Tibial nerve (tissue), 4 donors: ENCODE measurements around the gene AUTS2. TPM values are rescaled to one million over a fixed set of nuclear protein-coding genes. Genes with fewer than 3 reads are reported as not detected.

Experiments
- DNase-seq, 2 donors: peaks; one replicate each; pipeline ENCODE4 v3.0.0-alpha.2; 2019; ENCODE audit warnings: low spot score in 2 of 2
- H3K27ac ChIP-seq, 4 donors: fragments of 200-600 bp; sonication (generic) in 3 of 4; one replicate each; pipeline ENCODE4 v1.5.1; 2017 to 2019; ENCODE audit warnings: mild to moderate bottlenecking in 1 of 4
- H3K27me3 ChIP-seq, 2 donors: fragments of 200-600 bp; sonication (generic) in 1 of 2; one replicate each; pipeline versions ENCODE4 v1.5.1 to v1.6.0; 2017 to 2019
- H3K36me3 ChIP-seq, 3 donors: fragments of 200-600 bp; sonication (generic); one replicate each; pipeline ENCODE4 v1.5.1; 2018 to 2019
- H3K4me1 ChIP-seq, 4 donors: fragments of 200-600 bp; sonication (generic) in 3 of 4; one replicate each; pipeline ENCODE4 v1.5.1; 2017 to 2019
- H3K4me3 ChIP-seq, 4 donors: fragments of 200-600 bp; sonication (generic) in 3 of 4; one replicate each; pipeline ENCODE4 v1.5.1; 2017 to 2019; ENCODE audit warnings: mild to moderate bottlenecking in 1 of 4, moderate library complexity in 1 of 4
- H3K9me3 ChIP-seq, 4 donors: fragments of 200-600 bp; sonication (generic) in 3 of 4; one replicate each; pipeline ENCODE4 v1.5.1; 2017 to 2019
- CTCF ChIP-seq, 5 experiments: fragments of 200-600 bp in 3 of 5; fragments of 450-650 bp in 2 of 5; sonication (generic) in 3 of 5; IDR thresholded peaks; one replicate each; pipeline ENCODE4 v1.5.1; 2016 to 2019; ENCODE audit warnings: antibody characterized with exemption in 5 of 5, mild to moderate bottlenecking in 3 of 5, moderate library complexity in 2 of 5
- EP300 ChIP-seq, 2 donors: sonication (generic); formaldehyde crosslinking; IDR thresholded peaks; one replicate each; pipeline ENCODE4 v1.6.1; 2017; ENCODE audit warnings: antibody characterized with exemption in 2 of 2, mild to moderate bottlenecking in 1 of 2
- POLR2A ChIP-seq, 2 donors: fragments of 450-650 bp; IDR thresholded peaks; one replicate each; pipeline ENCODE4 v1.6.1; 2017; ENCODE audit warnings: antibody characterized with exemption in 2 of 2, mild to moderate bottlenecking in 2 of 2, moderate library complexity in 2 of 2
- WGBS, 2 donors: methylation state at CpG; one replicate each; pipeline ENCODE4 v1.1.5; 2018; 5-methylcytosine and 5-hydroxymethylcytosine counted together
- total RNA-seq, 4 donors: library from RNA; depleted of rRNA; stranded (reverse); fragments of >200 nt; gene quantifications; one replicate each; pipeline ENCODE4 v1.1.0, GENCODE V29; 2016

Gene AUTS2
- total RNA-seq, 4 donors from 2014 or later, result 56.6 to 87.9 (median 71.6) TPM

GRCh38 chr7:70608229-70608628, 1010.0 kb downstream of the AUTS2 start:
- Histone ChIP-seq H3K36me3 (peaks cover 0 to 16% (median 0%) of the 10 kb centered on the region in 3 donors), H3K27ac (no peak overlapping the region), H3K9me3 (peaks cover 0 to 7% (median 0%) of the 10 kb centered on the region in 4 donors), H3K4me1 (no peaks in the 10 kb centered on the region), H3K27me3 (no peaks in the 10 kb centered on the region), H3K4me3 (no peak overlapping the region)
- no peak for DNase-seq
- TF ChIP-seq EP300 (IDR thresholded peaks at IDR 0.05), result no peak
- TF ChIP-seq POLR2A (IDR thresholded peaks at IDR 0.05), result no peak
- TF ChIP-seq CTCF (IDR thresholded peaks at IDR 0.05), result no peak
- WGBS, 2 donors, result 85% methylated on average over 3 of the region's 3 CpGs

GRCh38 chr7:70612811-70613210, 1014.5 kb downstream of the AUTS2 start:
- Histone ChIP-seq H3K27ac (no peak overlapping the region), H3K4me1 (peaks cover 0 to 13% (median 5%) of the 10 kb centered on the region in 4 donors), H3K27me3 (no peaks in the 10 kb centered on the region), H3K4me3 (no peak overlapping the region), H3K36me3 (no peaks in the 10 kb centered on the region), H3K9me3 (no peaks in the 10 kb centered on the region)
- no peak for TF ChIP-seq EP300 (IDR thresholded peaks at IDR 0.05)
- TF ChIP-seq POLR2A (IDR thresholded peaks at IDR 0.05), result no peak
- no peak for TF ChIP-seq CTCF (IDR thresholded peaks at IDR 0.05)
- no peak for DNase-seq
- 94 to 97% methylated on average over 5 of the region's 5 CpGs for whole genome bisulfite sequencing, 2 donors

- no peaks in the 10 kb centered on the region for H3K36me3 ChIP-seq
- H3K27ac ChIP-seq, result peak overlapping the region in 2 of 4 donors; percentile 45
- H3K27me3 ChIP-seq, result no peaks in the 10 kb centered on the region
- no peaks in the 10 kb centered on the region for H3K9me3 ChIP-seq
- DNase-seq, result peak; percentile 63 to 64
- no peak overlapping the region for H3K4me3 ChIP-seq
- WGBS, 2 donors, result 27 to 28% methylated on average over 12 to 13 of the region's 13 CpGs
- peaks cover 0 to 13% (median 5%) of the 10 kb centered on the region in 4 donors for H3K4me1 ChIP-seq
- TF ChIP-seq EP300 (IDR thresholded peaks at IDR 0.05) (peak in 1 of 2 donors; percentile 24), POLR2A (IDR thresholded peaks at IDR 0.05) (no peak)
These were observed 1016.2 kb downstream of the AUTS2 start for GRCh38 chr7:70614237-70615045.

- H3K4me1 ChIP-seq, result peaks cover 0 to 13% (median 5%) of the 10 kb centered on the region in 4 donors
- WGBS, 2 donors, result 63 to 65% methylated on average over 5 of the region's 5 CpGs
- H3K4me3 ChIP-seq, result no peak overlapping the region
- no peaks in the 10 kb centered on the region for H3K27me3 ChIP-seq
- no peak overlapping the region for H3K27ac ChIP-seq
- H3K36me3 ChIP-seq, result no peaks in the 10 kb centered on the region
- H3K9me3 ChIP-seq, result no peaks in the 10 kb centered on the region
- DNase-seq, result no peak
- TF ChIP-seq EP300 (IDR thresholded peaks at IDR 0.05) (no peak), CTCF (IDR thresholded peaks at IDR 0.05) (no peak), POLR2A (IDR thresholded peaks at IDR 0.05) (no peak)
These were observed 1016.9 kb downstream of the AUTS2 start for GRCh38 chr7:70615066-70615606.

- Histone ChIP-seq H3K27ac (no peak overlapping the region), H3K4me1 (peaks cover 0 to 19% (median 5%) of the 10 kb centered on the region in 4 donors), H3K27me3 (no peaks in the 10 kb centered on the region), H3K9me3 (no peaks in the 10 kb centered on the region), H3K4me3 (no peak overlapping the region), H3K36me3 (no peaks in the 10 kb centered on the region)
- WGBS, 2 donors, result 86 to 97% methylated on average over 5 of the region's 5 CpGs
- no peak for DNase-seq
- TF ChIP-seq POLR2A (IDR thresholded peaks at IDR 0.05) (no peak), EP300 (IDR thresholded peaks at IDR 0.05) (no peak), CTCF (IDR thresholded peaks at IDR 0.05) (no peak)
These were observed 1017.9 kb downstream of the AUTS2 start for GRCh38 chr7:70616211-70616610.
